ENCODE results near the gene CAMSAP3.

The CAMSAP3 gene, protein sequence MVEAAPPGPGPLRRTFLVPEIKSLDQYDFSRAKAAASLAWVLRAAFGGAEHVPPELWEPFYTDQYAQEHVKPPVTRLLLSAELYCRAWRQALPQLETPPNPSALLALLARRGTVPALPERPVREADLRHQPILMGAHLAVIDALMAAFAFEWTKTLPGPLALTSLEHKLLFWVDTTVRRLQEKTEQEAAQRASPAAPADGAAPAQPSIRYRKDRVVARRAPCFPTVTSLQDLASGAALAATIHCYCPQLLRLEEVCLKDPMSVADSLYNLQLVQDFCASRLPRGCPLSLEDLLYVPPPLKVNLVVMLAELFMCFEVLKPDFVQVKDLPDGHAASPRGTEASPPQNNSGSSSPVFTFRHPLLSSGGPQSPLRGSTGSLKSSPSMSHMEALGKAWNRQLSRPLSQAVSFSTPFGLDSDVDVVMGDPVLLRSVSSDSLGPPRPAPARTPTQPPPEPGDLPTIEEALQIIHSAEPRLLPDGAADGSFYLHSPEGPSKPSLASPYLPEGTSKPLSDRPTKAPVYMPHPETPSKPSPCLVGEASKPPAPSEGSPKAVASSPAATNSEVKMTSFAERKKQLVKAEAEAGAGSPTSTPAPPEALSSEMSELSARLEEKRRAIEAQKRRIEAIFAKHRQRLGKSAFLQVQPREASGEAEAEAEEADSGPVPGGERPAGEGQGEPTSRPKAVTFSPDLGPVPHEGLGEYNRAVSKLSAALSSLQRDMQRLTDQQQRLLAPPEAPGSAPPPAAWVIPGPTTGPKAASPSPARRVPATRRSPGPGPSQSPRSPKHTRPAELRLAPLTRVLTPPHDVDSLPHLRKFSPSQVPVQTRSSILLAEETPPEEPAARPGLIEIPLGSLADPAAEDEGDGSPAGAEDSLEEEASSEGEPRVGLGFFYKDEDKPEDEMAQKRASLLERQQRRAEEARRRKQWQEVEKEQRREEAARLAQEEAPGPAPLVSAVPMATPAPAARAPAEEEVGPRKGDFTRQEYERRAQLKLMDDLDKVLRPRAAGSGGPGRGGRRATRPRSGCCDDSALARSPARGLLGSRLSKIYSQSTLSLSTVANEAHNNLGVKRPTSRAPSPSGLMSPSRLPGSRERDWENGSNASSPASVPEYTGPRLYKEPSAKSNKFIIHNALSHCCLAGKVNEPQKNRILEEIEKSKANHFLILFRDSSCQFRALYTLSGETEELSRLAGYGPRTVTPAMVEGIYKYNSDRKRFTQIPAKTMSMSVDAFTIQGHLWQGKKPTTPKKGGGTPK

DNA sequence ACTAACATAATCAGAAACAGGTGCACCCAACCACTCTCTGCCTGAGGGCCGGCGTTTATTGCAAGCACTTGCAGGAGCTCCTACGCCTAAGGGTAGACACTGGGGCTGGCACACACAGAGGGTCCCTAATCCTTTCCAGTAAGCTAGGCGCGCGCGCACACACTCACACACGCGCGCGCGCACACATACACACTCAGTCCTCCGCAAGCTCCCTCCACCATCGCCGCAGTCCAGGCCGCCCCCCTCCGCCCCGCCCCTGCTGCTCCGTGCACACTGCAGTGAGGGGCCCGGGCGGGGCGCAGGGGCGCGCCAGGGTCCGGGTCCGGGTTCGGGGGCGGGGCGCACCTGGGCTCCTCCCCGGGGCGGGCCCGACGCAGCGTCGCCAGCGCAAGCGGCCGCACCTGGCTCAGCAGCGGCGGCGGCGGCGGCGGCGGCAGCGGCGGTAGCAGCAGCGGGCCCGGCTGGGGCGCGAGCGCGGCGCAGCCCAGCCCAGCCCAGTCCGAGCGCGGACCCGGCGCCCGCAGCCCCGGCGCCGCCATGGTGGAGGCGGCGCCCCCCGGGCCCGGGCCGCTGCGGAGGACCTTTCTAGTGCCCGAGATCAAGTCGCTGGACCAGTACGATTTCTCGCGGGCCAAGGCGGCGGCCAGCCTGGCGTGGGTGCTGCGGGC, at the start of gene CAMSAP3:
TSS of gene CAMSAP3 (plus strand) at position 398 of the 668 bp plus-strand sequence. CDS start at position 538, 140 bp downstream.
- peak; percentile 38 to 40 for DNase-seq

DNA sequence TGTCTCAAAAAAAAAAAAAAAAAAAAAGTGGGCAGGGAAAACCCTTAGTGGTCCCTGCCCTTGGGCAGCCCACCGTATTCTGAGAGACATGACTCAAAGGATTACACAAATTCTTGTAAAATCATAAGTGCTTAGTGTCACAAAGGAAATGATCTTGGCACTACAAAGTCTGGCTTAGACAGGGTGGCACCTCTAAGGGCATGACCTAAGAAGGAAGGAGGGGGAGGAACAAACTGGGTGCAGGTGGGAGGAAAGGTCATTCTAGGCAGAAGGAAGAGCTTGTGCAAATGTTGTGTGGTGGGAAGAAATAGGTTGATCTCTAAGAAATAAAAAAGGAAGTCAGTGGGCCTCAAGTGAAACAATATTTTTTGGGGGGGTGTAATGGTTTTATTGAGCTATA, 49.8 kb upstream of the CAMSAP3 start:
- no peak for DNase-seq

DNA sequence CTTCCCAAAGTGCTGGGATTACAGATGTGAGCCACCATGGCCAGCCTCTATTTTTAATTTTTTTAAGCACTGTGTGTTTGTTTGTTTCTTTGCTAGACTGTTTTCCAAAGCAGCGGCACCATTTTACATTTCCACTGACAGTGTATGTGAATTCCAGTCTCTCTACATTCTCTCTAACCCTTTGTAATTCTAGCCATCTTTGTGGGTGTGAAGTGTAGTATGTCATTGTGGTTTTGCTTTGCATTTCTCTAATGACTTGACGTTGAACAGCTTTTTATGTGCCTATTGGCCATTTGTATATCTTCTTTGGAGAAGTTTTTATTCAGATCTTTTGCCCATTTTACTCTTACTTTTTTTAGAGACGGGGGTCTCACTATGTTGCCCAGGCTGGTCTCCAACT, 48.5 kb upstream of the CAMSAP3 start:
- DNase-seq, result no peak

DNA sequence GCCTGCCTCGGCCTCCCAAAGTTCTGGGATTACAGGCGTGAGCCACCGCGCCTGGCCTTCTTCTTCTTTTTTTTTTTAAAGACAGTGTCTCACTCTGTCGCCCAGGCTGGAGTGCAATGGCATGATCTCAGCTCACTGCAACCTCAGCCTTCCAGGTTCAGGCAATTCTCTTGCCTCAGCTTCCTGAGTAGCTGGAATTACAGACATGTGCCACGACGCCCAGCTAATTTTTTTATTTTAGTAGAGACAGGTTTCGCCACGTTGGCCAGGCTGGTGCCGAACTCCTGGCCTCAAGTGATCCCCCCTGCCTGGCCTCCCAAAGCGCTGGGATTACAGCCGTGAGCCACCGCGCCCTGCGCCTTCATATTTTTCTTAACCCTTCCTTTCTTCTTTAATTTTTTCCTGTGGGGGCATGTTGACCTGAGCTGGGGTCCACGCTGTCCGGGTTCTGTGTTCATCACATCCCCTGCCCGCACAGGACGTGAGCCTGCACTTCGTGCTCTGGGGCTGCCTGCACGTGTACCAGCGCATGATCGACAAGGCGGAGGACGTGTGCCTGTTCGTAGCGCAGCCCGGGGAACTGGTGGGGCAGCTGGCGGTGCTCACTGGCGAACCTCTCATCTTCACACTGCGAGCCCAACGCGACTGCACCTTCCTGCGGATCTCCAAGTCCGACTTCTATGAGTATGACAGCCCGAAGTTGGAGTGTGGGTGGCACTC, 46.1 kb upstream of the CAMSAP3 start:
- DNase-seq, result no peak

DNA sequence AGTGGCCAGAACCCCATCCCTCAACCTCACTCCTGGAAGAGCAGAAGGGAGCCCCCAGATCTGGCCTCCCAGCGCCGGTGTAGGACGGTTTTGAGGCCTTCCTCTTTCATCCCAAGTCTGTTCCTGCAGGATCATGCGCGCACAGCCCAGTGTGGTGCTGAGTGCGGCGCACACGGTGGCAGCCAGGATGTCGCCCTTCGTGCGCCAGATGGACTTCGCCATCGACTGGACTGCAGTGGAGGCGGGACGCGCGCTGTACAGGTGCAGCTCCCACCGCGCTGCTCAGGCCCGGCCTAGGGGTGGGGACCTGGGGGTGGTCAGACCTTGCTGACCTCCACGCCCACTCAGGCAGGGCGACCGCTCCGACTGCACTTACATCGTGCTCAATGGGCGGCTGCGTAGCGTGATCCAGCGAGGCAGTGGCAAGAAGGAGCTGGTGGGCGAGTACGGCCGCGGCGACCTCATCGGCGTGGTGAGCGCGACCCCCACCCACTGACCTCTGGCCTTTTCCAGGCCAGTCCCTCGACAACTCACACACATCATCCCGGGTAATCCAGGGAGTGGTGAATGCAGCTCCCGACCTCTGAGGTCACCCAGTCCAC, 45.4 kb upstream of the CAMSAP3 start:
- DNase-seq, result no peak

DNA sequence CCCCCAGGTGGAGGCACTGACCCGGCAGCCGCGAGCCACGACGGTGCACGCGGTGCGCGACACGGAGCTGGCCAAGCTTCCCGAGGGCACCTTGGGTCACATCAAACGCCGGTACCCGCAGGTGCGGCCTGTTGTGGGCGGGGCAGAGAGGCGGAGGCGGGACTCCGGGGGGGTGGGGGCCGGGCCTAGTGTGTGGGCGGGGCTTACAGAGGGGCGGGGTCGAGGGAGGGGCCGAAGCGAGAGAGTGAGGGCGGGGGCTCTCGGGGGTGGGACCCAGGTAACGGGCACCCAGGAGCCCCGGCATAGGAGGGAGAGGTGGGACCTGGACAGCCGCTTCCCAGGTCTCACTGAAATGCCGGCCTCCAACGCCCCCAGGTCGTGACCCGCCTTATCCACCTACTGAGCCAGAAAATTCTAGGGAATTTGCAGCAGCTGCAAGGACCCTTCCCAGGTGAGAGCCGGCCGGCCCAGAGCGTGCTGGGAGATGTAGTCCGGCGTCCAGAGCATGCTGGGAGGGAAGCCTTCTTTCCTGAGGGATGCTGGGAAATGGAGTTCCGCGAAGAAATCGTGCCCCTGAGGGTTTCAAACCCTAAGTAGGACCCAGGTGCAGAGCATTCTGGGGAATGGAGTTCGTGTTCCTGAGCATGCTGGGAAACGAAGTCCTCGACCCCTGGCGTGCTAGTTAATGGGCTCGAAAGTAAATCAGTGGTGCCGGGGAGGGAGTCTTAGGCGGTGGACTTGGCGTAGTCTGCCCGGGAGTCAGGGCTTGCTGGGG, 44.5 kb upstream of the CAMSAP3 start:
- peak; percentile 50 to 72 for DNase-seq

DNA sequence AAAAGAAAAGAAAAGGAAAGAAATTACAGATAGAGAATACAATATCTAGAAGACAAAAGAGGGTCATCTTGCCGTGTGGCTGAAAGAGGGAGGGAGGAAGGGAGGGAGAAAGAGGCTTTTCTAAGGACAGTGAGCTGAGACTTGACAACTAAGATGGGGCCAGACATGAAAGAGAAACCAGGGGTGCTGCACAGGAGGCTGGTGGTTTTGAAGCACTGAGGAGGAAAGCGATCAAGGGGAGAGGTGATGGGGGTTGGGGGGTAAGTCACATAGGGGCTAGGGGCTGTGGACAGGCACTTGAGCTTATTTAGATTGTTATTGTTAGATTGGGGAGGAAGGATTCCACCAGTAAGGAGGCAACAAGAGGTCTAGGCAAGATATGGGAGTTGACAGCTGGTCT, 42.9 kb upstream of the CAMSAP3 start:
- DNase-seq, result no peak

DNA sequence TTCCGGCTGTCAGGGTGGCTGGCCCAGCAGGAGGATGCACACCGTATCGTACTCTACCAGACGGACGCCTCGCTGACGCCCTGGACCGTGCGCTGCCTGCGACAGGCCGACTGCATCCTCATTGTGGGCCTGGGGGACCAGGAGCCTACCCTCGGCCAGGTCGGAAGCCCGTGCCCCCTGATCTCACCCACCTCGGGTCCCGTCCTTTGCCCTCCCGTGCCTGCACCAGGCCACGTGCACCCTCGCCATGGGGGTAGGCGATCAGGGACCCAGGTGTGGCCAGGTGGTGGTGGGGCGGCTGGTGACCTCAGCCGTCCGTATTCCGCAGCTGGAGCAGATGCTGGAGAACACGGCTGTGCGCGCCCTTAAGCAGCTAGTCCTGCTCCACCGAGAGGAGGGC, 41.1 kb upstream of the CAMSAP3 start:
- no peak for DNase-seq

DNA sequence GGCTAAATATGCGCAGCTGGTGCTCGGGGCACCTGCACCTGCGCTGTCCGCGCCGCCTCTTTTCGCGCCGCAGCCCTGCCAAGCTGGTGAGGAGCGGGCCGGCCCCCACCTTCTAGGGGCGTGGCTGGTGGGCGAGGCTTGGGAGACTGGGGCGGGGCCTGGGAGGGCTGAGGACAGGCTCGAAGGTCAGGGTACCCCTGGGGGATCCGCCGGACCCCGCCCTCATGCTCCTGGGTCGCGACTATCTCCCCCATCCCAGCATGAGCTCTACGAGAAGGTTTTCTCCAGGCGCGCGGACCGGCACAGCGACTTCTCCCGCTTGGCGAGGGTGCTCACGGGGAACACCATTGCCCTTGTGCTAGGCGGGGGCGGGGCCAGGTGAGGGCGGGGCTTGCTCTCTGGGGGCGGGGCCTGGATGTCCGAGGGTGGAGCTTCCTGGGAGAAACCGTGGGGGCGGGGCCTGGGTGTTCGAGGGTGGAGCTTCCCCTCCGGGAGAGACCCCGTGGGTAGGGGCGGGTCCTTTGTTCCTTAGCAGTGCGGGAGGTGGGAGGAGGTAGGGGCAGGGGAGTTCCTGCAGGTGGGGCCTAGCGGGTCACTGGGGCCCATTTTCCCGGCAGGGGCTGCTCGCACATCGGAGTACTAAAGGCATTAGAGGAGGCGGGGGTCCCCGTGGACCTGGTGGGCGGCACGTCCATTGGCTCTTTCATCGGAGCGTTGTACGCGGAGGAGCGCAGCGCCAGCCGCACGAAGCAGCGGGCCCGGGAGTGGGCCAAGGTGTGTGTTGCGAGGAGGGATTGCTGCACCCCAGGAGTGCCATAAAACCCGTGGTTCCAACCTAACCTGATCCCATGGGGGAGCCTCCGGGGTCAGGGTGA, 40.4 kb upstream of the CAMSAP3 start:
- peak in 1 of 2 donors; percentile 12 for DNase-seq

DNA sequence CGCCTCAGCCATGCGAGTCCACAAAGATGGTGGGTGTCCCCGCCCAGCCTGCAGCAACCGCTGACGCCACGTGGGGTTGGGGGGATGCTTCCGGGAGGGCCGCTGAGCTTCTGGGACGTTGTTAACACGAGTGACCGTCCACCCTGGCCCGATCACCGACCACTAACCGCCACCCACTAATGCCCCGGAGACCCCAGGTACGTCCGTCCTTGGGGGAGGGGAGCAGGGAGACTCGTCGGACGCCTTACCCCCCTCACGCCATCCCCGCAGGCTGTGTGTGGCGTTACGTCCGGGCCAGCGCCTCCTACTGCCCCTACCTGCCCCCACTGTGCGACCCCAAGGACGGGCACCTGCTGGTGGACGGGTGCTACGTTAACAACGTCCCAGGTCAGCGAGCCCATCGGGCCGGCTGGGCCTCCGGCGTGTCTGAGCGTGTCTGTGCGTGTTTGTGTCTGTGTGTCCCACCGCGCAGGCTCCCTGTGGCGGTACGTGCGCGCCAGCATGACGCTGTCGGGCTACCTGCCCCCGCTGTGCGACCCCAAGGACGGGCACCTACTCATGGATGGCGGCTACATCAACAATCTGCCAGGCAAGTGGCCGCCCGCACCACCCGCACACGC, 38.9 kb upstream of the CAMSAP3 start:
- no peak for DNase-seq

DNA sequence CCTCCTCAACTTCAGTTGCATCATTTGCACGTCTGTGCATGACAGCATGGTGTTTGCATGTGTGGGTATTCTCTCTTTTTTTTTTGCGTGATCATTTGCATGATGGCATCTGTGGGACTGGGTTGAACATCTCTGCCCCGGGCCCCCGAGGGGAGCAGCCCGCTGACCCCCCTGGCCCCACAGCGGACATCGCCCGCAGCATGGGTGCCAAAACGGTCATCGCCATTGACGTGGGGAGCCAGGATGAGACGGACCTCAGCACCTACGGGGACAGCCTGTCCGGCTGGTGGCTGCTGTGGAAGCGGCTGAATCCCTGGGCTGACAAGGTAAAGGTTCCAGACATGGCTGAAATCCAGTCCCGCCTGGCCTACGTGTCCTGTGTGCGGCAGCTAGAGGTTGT, 37.0 kb upstream of the CAMSAP3 start:
- no peak for DNase-seq

DNA sequence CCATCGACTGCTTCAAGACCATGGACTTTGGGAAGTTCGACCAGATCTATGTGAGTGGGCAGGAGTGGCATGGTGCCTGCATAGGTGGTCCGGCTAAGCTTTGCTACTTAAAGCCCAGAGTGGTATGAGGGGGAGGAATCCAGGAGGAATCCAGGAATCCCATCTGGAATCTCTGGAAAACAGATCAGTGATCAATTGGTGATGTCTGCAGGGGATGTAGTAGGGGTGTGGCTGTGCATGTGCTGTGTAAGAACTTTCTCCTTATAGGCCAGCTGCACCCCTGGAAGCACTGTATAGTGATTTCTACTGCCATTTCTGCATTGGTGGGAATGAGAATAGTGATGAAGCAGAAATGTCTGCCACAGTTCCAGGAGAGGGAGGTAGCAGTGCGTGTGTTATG, 36.6 kb upstream of the CAMSAP3 start:
- DNase-seq, result no peak

DNA sequence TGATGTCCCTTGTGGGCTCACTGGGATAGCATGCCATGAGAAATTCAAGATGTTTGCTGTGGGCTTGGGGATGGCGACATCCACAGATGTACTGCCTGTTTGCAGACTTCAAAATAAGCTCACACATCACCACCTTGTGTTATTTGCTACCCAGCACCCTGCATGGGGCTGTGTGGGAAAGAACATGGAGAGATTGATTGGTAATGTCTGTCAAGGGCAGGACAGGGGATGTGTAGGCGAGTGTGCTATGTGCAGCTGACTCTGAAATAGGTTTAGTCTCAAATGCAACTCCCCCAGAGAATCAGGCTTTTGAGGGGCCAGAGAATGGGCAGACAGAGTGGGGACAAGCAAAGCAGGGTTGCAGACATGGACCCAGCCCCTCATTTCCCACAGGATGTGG, 35.4 kb upstream of the CAMSAP3 start:
- no peak for DNase-seq

DNA sequence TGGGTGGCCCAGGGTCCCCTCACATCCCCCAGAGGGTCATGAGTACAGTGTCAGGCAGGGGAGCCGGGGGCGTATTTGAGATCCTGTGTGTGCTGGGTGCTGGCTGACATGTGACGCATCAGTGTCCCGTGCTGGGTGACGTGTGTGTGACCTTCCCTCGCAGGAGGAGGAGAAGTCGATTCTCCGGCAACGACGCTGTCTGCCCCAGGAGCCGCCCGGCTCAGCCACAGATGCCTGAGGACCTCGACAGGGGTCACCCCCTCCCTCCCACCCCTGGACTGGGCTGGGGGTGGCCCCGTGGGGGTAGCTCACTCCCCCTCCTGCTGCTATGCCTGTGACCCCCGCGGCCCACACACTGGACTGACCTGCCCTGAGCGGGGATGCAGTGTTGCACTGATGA, 34.3 kb upstream of the CAMSAP3 start:
- no peak for DNase-seq

DNA sequence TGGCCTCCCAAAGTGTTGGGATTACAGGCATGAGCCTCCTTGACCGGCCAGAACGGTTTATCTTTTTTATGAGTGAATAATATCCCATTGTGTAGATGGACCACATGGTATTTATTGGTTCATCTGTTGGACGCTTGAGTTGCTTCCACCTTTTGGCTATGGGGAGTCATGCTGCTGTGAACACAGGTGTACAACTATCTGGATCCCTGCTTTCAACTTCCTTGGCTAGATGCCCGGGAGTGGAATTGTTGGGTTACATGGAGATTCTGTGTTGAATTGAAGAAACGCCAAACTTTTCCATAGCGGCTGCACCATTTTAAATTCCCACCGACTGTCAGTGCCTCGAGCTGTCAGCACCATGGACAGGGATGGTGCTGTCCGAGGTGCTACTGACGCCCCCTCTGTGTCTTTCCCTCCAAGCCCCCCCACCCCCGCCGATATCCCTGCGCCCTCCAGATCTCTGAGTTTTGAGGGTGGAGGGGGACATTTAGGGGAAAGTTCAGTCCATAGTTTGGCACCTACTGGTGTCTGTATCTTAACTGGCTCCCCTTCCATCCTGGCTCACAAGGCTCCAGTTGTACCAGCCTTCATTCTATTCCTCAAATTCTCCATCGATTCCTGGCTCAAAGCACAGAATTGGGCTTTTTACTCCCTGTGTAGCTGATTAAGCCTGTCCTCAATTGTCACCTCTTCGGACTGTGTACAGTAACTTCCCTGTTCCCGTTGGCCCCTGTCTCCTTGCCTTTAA, 32.8 kb upstream of the CAMSAP3 start:
- no peak for DNase-seq

DNA sequence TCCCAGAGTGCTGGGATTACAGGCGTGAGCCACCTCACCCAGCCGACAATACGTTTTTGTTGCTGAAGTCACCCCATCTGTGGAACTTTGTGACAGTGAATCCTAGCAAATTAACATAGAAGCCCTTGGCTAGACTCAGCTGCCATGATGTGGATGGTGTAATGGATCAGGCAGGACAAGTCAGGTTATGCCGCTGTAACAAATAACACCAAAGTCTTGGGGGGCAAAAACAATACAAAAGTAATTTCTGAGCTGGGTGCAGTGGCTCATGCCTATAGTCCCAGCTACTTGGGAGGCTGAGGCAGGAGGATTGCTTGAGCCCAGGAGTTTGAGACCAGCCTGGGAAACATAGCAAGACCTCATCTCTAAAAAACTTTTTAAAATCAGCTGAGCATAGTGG, 30.8 kb upstream of the CAMSAP3 start:
- DNase-seq, result no peak

DNA sequence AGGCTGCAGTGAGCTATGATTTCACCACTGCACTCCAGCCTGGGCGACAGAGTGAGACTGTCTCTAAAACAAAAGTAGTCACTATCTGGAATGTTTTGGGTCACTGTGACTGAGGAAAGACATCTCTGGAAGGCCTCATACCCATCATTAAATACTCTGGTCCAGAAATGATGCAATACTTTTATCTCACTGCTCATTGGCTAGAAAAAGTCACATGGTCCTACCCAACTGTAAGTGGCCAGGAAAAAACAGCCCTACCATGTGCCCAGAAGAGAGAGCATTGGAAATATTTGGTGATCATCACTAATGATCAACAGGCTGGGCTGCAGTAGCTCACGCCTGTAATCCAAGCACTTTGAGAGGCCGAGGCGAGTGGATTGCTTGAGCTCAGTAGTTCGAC, 30.3 kb upstream of the CAMSAP3 start:
- DNase-seq, result no peak

DNA sequence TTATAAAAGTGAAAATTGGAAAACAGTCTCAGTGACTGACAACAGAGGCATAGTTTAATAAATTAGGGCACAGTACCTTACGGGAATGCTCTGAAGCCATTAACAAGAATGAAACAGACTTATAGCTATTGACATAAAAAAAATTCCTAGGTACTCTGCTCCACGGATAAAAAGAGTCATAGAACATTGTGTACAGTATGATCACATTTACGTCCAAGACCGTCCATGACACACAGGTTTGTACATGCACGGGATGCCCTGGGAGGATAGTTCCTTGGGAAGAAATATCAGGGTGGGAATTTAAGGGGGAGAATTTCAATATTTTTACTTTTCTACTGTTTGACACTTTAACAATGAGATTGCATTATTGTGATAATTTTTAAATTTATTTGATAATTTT, 24.9 kb upstream of the CAMSAP3 start:
- DNase-seq, result no peak
